Gastroesophageal sphincter (tissue), 4 donors: ENCODE measurements around the gene DNAAF5. TPM values are rescaled to one million over a fixed set of nuclear protein-coding genes. Genes with fewer than 3 reads are reported as not detected.

ENCODE experiments used
- ATAC-seq: fragments of 150-250 bp; one replicate; pipeline ENCODE4 v1.9.1; 2016; ENCODE audit warnings: mild to moderate bottlenecking, moderate library complexity
- H3K27ac ChIP-seq, 4 donors: fragments of 200-600 bp; sonication (generic) in 3 of 4; 1 replicate in 3 of 4; 2 replicates in 1 of 4; pipeline ENCODE4 v1.5.1; 2016 to 2019
- H3K27me3 ChIP-seq: fragments of 200-600 bp; sonication (generic); one replicate; pipeline ENCODE4 v1.5.1; 2019
- H3K36me3 ChIP-seq, 2 donors: fragments of 200-600 bp; sonication (generic); one replicate each; pipeline ENCODE4 v1.5.1; 2019; ENCODE audit warnings: control low read depth in 1 of 2
- H3K4me1 ChIP-seq, 3 donors: fragments of 200-600 bp; sonication (generic); 1 replicate in 2 of 3; 2 replicates in 1 of 3; pipeline ENCODE4 v1.5.1; 2016 to 2019; ENCODE audit warnings: control low read depth in 2 of 3
- H3K4me3 ChIP-seq, 2 donors: fragments of 200-600 bp; sonication (generic); one replicate each; pipeline ENCODE4 v1.5.1; 2019; ENCODE audit warnings: mild to moderate bottlenecking in 1 of 2, moderate library complexity in 1 of 2
- H3K9me3 ChIP-seq, 3 donors: fragments of 200-600 bp; sonication (generic); one replicate each; pipeline ENCODE4 v1.5.1; 2017 to 2019; ENCODE audit warnings: control low read depth in 2 of 3
- EP300 ChIP-seq: sonication (generic); formaldehyde crosslinking; IDR thresholded peaks from one replicate; pipeline ENCODE4 v1.6.1; 2017; ENCODE audit warnings: antibody characterized with exemption, mild to moderate bottlenecking
- POLR2A ChIP-seq, 2 donors: fragments of 450-650 bp; IDR thresholded peaks; one replicate each; pipeline ENCODE4 v1.6.1; 2017; ENCODE audit warnings: antibody characterized with exemption in 2 of 2, mild to moderate bottlenecking in 2 of 2, moderate library complexity in 1 of 2
- POLR2AphosphoS5 ChIP-seq: sonication (generic); formaldehyde crosslinking; IDR thresholded peaks from one replicate; pipeline ENCODE4 v1.6.1; 2017; ENCODE audit warnings: antibody characterized with exemption
- WGBS, 2 donors: methylation state at CpG; one replicate each; pipeline ENCODE4 v1.1.5; 2018; ENCODE audit warnings: low coverage in 1 of 2; 5-methylcytosine and 5-hydroxymethylcytosine counted together
- total RNA-seq, 4 donors: library from RNA; depleted of rRNA; stranded (reverse); fragments of >200 nt; gene quantifications; one replicate each; pipeline ENCODE4 v1.1.0, GENCODE V29; 2016
- TF ChIP-seq, protein P1 (sequence below), 4 experiments: fragments of 200-600 bp in 2 of 4; fragments of 450-650 bp in 2 of 4; sonication (generic) in 1 of 4; IDR thresholded peaks; one replicate each; pipeline ENCODE4 v1.5.1; 2017 to 2019; ENCODE audit warnings: antibody characterized with exemption in 4 of 4, mild to moderate bottlenecking in 2 of 4, moderate library complexity in 2 of 4

The DNAAF5 gene
- total RNA-seq, result 10 to 100 TPM; 17.4 to 36.4 (median 21.7) TPM

DNA sequence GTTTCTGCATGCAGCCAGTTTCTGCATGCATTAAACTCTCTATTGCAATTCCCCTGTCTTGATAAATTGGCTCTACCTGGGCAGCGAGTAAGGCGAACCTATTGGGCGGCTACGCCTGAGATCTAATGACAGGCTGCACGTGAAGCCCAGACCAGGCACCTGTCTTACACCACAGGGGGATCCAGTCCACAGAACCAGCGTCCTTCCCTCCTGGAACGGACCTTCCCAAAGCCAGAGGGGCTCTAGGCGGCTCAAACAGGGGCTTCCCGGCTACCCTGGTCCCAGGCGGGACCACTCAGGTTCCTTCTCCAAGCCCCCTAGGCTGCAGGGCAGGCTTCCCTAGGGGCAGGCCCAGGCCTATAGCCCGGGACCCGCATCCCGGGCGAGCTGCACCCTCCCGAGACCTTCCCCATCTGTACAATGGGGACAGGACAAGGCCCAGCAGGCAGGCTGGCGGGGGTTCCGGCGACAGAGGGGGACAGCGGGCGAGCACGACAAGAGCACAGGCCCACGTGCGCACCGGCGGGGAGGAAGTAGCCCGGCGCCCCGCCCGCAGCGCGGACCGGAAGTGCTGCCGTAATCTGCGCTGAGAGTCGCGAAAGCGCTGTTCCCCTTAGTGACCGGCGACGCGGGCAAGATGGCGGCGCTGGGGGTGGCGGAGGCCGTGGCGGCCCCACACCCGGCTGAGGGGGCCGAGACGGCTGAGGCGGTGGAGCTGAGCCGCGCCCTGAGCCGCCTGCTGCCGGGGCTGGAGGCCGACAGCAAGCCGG lies at the start of gene DNAAF5:
Gene DNAAF5, plus strand, starts transcription at position 616 of the 770 bp plus-strand sequence. Its CDS starts 22 bp downstream, at position 638.
- peak; percentile 94 for ATAC-seq

DNA sequence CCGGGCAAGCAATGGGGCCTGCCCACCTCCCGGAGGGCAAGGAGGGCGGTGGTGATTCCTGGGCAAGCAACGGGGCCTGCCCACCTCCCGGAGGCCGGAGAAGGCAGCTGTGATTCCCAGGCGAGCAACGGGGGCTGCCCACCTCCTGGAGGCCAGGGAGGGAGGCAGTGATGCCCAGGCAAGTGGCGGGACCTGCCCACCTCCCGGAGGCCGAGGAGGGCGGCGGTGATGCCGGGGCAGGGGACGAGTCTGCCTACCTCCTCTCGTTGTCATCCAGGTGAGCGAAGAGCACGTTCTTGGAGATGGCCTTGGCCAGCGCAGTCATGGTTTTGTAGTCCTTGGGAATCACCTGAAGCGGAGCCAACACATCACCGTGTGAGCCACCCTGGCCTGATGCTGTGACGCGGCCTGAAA lies 49.5 kb upstream of the DNAAF5 start:
- H3K27me3 ChIP-seq, result no peaks in the 10 kb centered on the region
- ATAC-seq, result no peak
- H3K36me3 ChIP-seq, result peaks cover 0 to 41% of the 10 kb centered on the region in 2 donors
- H3K27ac ChIP-seq, result peak overlapping the region in 1 of 4 donors; percentile 88
- H3K9me3 ChIP-seq, result no peaks in the 10 kb centered on the region
- 94% methylated on average over 6 to 9 of the region's 23 CpGs for WGBS, 2 donors
- no peak overlapping the region for H3K4me3 ChIP-seq
- TF ChIP-seq, protein P1, sequence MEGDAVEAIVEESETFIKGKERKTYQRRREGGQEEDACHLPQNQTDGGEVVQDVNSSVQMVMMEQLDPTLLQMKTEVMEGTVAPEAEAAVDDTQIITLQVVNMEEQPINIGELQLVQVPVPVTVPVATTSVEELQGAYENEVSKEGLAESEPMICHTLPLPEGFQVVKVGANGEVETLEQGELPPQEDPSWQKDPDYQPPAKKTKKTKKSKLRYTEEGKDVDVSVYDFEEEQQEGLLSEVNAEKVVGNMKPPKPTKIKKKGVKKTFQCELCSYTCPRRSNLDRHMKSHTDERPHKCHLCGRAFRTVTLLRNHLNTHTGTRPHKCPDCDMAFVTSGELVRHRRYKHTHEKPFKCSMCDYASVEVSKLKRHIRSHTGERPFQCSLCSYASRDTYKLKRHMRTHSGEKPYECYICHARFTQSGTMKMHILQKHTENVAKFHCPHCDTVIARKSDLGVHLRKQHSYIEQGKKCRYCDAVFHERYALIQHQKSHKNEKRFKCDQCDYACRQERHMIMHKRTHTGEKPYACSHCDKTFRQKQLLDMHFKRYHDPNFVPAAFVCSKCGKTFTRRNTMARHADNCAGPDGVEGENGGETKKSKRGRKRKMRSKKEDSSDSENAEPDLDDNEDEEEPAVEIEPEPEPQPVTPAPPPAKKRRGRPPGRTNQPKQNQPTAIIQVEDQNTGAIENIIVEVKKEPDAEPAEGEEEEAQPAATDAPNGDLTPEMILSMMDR (IDR thresholded peaks at IDR 0.05), result no peak
- TF ChIP-seq POLR2AphosphoS5 (no peak), EP300 (no peak), POLR2A (IDR thresholded peaks at IDR 0.05) (no peak)
- peaks cover 0 to 11% (median 0%) of the 10 kb centered on the region in 3 donors for H3K4me1 ChIP-seq

More for the DNA sequence above, at the start of gene DNAAF5:
- TF ChIP-seq EP300, result no peak
- peak; percentile 9 to 45 for TF ChIP-seq POLR2A (IDR thresholded peaks at IDR 0.05)
- peak; percentile 80 for TF ChIP-seq POLR2AphosphoS5
- Histone ChIP-seq H3K4me3 (peak within 1 kb of the TSS; percentile 64 to 95), H3K9me3 (no peaks in the 10 kb centered on the region), H3K36me3 (peaks cover 0 to 26% of the 10 kb centered on the region in 2 donors), H3K4me1 (peaks cover 0 to 44% (median 18%) of the 10 kb centered on the region in 3 donors), H3K27ac (peak within 1 kb of the TSS in 3 of 4 donors; percentile 82 to 85 (median 85)), H3K27me3 (no peaks in the 10 kb centered on the region)
- WGBS, 2 donors, result 73% methylated on average over 3 of the region's 56 CpGs; no CpG with 5 or more reads in 1 of the 2 donors

DNA sequence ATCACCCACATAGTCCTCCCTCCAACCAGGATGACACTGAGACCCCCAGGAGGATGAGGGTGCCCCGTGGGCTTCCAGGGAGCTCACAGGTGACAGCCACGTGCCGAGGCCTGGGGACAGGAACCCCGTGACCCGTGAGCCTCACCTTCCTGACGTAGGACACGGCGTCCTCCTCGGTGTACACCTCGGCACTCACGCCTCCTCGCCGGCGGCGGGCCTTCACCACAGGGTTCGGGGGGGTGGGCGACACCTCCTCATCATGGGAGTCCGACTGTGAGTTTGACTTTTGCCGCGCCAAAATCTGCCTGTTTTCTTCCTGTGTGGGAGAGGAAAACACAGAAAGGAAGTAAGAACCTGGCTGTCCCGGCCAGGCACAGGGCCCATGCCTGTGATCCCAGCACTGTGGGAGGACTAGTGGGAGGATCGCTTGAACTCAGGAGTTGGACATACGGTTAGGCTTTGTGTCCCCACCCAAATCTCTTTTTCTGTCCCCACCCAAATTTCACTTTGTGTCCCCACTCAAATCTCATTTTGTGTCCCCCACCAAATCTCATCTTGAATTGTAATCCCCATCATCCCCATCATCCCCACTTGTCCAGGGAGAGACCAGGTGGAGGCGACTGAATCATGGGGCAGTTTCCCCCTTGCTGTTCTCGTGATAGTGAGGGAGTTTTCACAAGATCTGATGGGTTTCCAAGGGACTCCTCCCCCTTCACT lies 45.9 kb upstream of the DNAAF5 start:
- 93 to 94% methylated on average over 5 of the region's 25 CpGs for WGBS, 2 donors
- H3K4me3 ChIP-seq, result no peak overlapping the region
- no peak for ATAC-seq
- H3K4me1 ChIP-seq, result peaks cover 0 to 1% (median 0%) of the 10 kb centered on the region in 3 donors
- no peak overlapping the region for H3K27ac ChIP-seq
- no peaks in the 10 kb centered on the region for H3K27me3 ChIP-seq
- peaks cover 0 to 41% of the 10 kb centered on the region in 2 donors for H3K36me3 ChIP-seq
- H3K9me3 ChIP-seq, result peaks cover 0 to 3% (median 2%) of the 10 kb centered on the region in 3 donors
- no peak for TF ChIP-seq POLR2A (IDR thresholded peaks at IDR 0.05)
- no peak for TF ChIP-seq EP300
- TF ChIP-seq POLR2AphosphoS5, result no peak
- TF ChIP-seq, protein P1 (IDR thresholded peaks at IDR 0.05), result no peak

DNA sequence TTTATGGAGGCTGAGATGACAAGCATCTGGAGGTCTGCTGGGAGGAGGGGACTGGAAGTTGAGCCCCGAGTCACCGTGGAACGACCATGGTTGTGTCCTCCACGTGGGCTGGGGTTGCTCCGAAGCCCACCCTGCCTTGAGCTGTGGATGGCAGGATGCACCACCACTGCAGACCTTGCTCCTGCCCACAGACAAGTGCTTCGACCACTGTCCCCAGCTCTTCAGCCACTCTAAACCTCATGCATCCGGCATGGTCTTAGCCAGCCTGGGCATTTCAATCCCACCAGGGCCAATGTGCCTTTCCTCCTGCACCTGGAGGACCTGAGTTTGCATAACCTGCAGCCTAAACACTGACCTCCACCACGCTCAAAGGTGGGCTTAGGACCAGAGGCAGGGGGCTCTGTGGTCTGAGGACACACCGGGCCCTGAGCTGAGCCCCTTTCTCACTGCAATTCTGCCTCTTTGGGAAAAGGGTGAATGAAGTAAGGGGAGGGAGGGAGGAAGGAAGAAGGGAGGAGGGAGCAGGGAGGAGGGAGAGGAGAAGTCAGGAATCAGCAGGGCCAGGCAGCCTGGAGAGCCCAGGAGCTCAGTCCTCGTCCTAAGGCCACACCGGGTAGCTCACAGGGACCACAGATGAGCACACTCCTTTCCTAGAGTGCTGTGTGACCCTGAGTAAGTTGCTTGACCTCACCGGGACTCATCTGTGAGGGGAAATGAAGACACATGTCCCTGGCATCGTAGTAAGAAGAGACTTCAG lies 44.8 kb upstream of the DNAAF5 start:
- peaks cover 0 to 14% (median 2%) of the 10 kb centered on the region in 3 donors for H3K9me3 ChIP-seq
- H3K27ac ChIP-seq, result no peak overlapping the region
- H3K27me3 ChIP-seq, result no peaks in the 10 kb centered on the region
- no peak for ATAC-seq
- 92 to 97% methylated on average over 8 to 10 of the region's 13 CpGs for WGBS, 2 donors
- H3K36me3 ChIP-seq, result peaks cover 0 to 34% of the 10 kb centered on the region in 2 donors
- H3K4me1 ChIP-seq, result no peaks in the 10 kb centered on the region
- no peak overlapping the region for H3K4me3 ChIP-seq
- no peak for TF ChIP-seq POLR2A (IDR thresholded peaks at IDR 0.05)
- no peak for TF ChIP-seq EP300
- TF ChIP-seq, protein P1 (IDR thresholded peaks at IDR 0.05), result no peak
- TF ChIP-seq POLR2AphosphoS5, result no peak

DNA sequence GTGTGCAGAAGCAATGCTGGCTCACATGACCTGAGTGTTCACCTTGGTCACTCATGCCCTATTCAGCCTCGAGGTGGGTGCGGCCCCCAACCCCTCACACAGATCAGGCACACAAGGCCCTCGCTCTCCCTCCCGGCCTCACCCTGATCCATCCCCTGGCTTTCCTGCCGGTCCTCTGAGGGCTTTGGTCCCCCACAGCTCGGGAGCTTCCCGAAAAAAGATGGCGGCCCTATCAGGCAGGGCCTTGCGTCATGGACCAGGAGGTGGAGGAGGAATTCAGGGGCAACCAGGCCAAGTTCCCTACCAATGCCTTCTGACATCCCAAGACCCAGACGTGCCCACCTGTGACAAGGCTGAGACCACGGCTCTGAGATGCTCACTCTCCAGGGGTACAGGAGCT lies 43.7 kb upstream of the DNAAF5 start:
- ATAC-seq, result no peak
- 93 to 100% methylated on average over 3 to 5 of the region's 11 CpGs for WGBS, 2 donors
- Histone ChIP-seq H3K9me3 (peaks cover 0 to 25% (median 2%) of the 10 kb centered on the region in 3 donors), H3K27ac (no peak overlapping the region), H3K4me1 (no peaks in the 10 kb centered on the region), H3K4me3 (no peak overlapping the region), H3K36me3 (peaks cover 0 to 28% of the 10 kb centered on the region in 2 donors), H3K27me3 (no peaks in the 10 kb centered on the region)
- TF ChIP-seq POLR2A (IDR thresholded peaks at IDR 0.05), result no peak
